ENCODE results near the gene DHX16.

Gene DHX16

GRCh38 chr6:30626484-30627366 lies 46.1 kb downstream of the DHX16 start, which contains the start of gene ATAT1:
ATAT1 (plus strand) TSS chr6:30626874.
- peak; percentile 89 for DNase-seq

GRCh38 chr6:30625511-30625910 lies 47.3 kb downstream of the DHX16 start:
- DNase-seq = no peak

- no peak for DNase-seq
These were observed 53.2 kb downstream of the DHX16 start for GRCh38 chr6:30619561-30619960.

GRCh38 chr6:30618270-30618797 lies 54.5 kb downstream of the DHX16 start:
- DNase-seq = no peak

GRCh38 chr6:30617565-30618269 lies 55.1 kb downstream of the DHX16 start, which contains the start of gene MRPS18B:
MRPS18B (plus strand) TSS chr6:30617840; CDS start chr6:30617866, 26 bp downstream.
- DNase-seq = peak; percentile 96

GRCh38 chr6:30616811-30617564 lies 55.8 kb downstream of the DHX16 start, which contains the start of gene PPP1R10:
PPP1R10 (minus strand) TSS chr6:30617243; CDS start chr6:30609944, 7,299 bp downstream.
- peak; percentile 92 for DNase-seq

GRCh38 chr6:30615958-30616810 lies 56.6 kb downstream of the DHX16 start:
- peak; percentile 18 for DNase-seq

GRCh38 chr6:30615219-30615957 lies 57.4 kb downstream of the DHX16 start:
- DNase-seq = peak; percentile 23

GRCh38 chr6:30614843-30615218 lies 58.0 kb downstream of the DHX16 start:
- peak; percentile 69 for DNase-seq

- DNase-seq = no peak
These were observed 58.6 kb downstream of the DHX16 start for GRCh38 chr6:30614044-30614842.

- DNase-seq = no peak
These were observed 59.4 kb downstream of the DHX16 start for GRCh38 chr6:30613251-30614043.

GRCh38 chr6:30612687-30613248 lies 60.0 kb downstream of the DHX16 start:
- no peak for DNase-seq

- no peak for DNase-seq
These were observed 60.6 kb downstream of the DHX16 start for GRCh38 chr6:30612213-30612612.

GRCh38 chr6:30611856-30612194 lies 61.0 kb downstream of the DHX16 start:
- DNase-seq = no peak

- no peak for DNase-seq
These were observed 61.5 kb downstream of the DHX16 start for GRCh38 chr6:30611150-30611855.

GRCh38 chr6:30610065-30610464 lies 62.7 kb downstream of the DHX16 start:
- DNase-seq = no peak

GRCh38 chr6:30603961-30604360 lies 68.8 kb downstream of the DHX16 start:
- no peak for DNase-seq
